Mesenchymal stem cell (in vitro differentiated cells and primary cell): ENCODE measurements around the gene CDON.

Experiments
- DNase-seq: peaks from one replicate; pipeline ENCODE4 v3.0.0-alpha.2; 2013
- H2AFZ ChIP-seq: one replicate; pipeline ENCODE4 v1.6.1; 2013; ENCODE audit warnings: low read depth, mild to moderate bottlenecking, control low read depth, inconsistent platforms, low read length, moderate library complexity
- H2AK5ac ChIP-seq: 2 replicates; pipeline ENCODE4 v1.6.1; 2013; ENCODE audit warnings: low read length, moderate library complexity, mild to moderate bottlenecking, inconsistent platforms; ENCODE audit not compliant: severe bottlenecking
- H2BK120ac ChIP-seq: one replicate; pipeline ENCODE4 v1.6.1; 2013; ENCODE audit warnings: low read depth, mild to moderate bottlenecking, inconsistent platforms, low read length, moderate library complexity
- H2BK12ac ChIP-seq, 2 experiments: one replicate each; pipeline ENCODE4 v1.6.1; 2013; ENCODE audit warnings: inconsistent platforms in 2 of 2, low read length in 2 of 2, mild to moderate bottlenecking in 2 of 2, moderate library complexity in 2 of 2, control low read depth in 1 of 2
- H2BK15ac ChIP-seq: one replicate; pipeline ENCODE4 v1.6.1; 2013; ENCODE audit warnings: mild to moderate bottlenecking, low read depth, inconsistent platforms; ENCODE audit not compliant: poor library complexity, severe bottlenecking
- H2BK5ac ChIP-seq: 2 replicates; pipeline ENCODE4 v1.6.1; 2013; ENCODE audit warnings: low read depth, mild to moderate bottlenecking, low read length, control low read depth, inconsistent platforms; ENCODE audit not compliant: poor library complexity, severe bottlenecking
- H3K14ac ChIP-seq, 2 experiments: one replicate each; pipeline ENCODE4 v1.6.1; 2013; ENCODE audit warnings: inconsistent platforms in 2 of 2, low read length in 2 of 2, control low read depth in 1 of 2, mild to moderate bottlenecking in 1 of 2, moderate library complexity in 1 of 2
- H3K18ac ChIP-seq, 2 experiments: one replicate each; pipeline ENCODE4 v1.6.1; 2013; ENCODE audit warnings: inconsistent platforms in 2 of 2, low read length in 2 of 2, control low read depth in 1 of 2, low read depth in 1 of 2, mild to moderate bottlenecking in 1 of 2
- H3K23ac ChIP-seq, 2 experiments: one replicate each; pipeline ENCODE4 v1.6.1; 2013; ENCODE audit warnings: inconsistent platforms in 2 of 2, low read length in 2 of 2, mild to moderate bottlenecking in 2 of 2, moderate library complexity in 2 of 2, control low read depth in 1 of 2
- H3K27ac ChIP-seq: 2 replicates; pipeline ENCODE4 v1.5.1; 2013; ENCODE audit warnings: mild to moderate bottlenecking, moderate library complexity, low read length, control low read depth, inconsistent platforms; ENCODE audit not compliant: poor library complexity, severe bottlenecking
- H3K27me3 ChIP-seq, 2 experiments: 2 replicates each; pipeline versions ENCODE4 v1.6.1 to v1.7.0; 2013; ENCODE audit warnings: low read length in 2 of 2, mild to moderate bottlenecking in 2 of 2, moderate library complexity in 2 of 2, control low read depth in 1 of 2, inconsistent platforms in 1 of 2; ENCODE audit not compliant: control insufficient read depth in 1 of 2, insufficient read depth in 1 of 2
- H3K36me3 ChIP-seq, 2 experiments: 2 replicates each; pipeline versions ENCODE4 v1.6.1 to v1.7.0; 2013; ENCODE audit warnings: low read length in 2 of 2, control low read depth in 1 of 2, inconsistent platforms in 1 of 2, low read depth in 1 of 2, mild to moderate bottlenecking in 1 of 2; ENCODE audit not compliant: insufficient read depth in 2 of 2, control insufficient read depth in 1 of 2
- H3K4ac ChIP-seq, 2 experiments: one replicate each; pipeline ENCODE4 v1.6.1; 2013; ENCODE audit warnings: inconsistent platforms in 2 of 2, low read length in 2 of 2, mild to moderate bottlenecking in 2 of 2, moderate library complexity in 2 of 2, control low read depth in 1 of 2, low read depth in 1 of 2
- H3K4me1 ChIP-seq: 2 replicates; pipeline ENCODE4 v1.6.1; 2013; ENCODE audit warnings: low read depth, low read length, control low read depth; ENCODE audit not compliant: control insufficient read depth, insufficient read depth
- H3K4me2 ChIP-seq: 2 replicates; pipeline ENCODE4 v1.6.1; 2013; ENCODE audit warnings: low read length, mild to moderate bottlenecking, inconsistent platforms; ENCODE audit not compliant: poor library complexity, severe bottlenecking
- H3K4me3 ChIP-seq, 2 experiments: 2 replicates each; pipeline versions ENCODE4 v1.5.1 to v1.7.0; 2013; ENCODE audit warnings: low read length in 2 of 2, mild to moderate bottlenecking in 2 of 2, control low read depth in 1 of 2, low read depth in 1 of 2; ENCODE audit not compliant: insufficient read depth in 1 of 2
- H3K79me1 ChIP-seq: replicated peaks from 2 replicates; pipeline ENCODE4 v1.6.1; 2013; ENCODE audit warnings: mild to moderate bottlenecking, control low read depth, low read length, inconsistent platforms; ENCODE audit not compliant: poor library complexity, severe bottlenecking
- H3K9ac ChIP-seq: 2 replicates; pipeline ENCODE4 v1.7.0; 2013; ENCODE audit warnings: mild to moderate bottlenecking, low read length, moderate library complexity
- H3K9me3 ChIP-seq: 2 replicates; pipeline ENCODE4 v1.7.0; 2013; ENCODE audit warnings: mild to moderate bottlenecking, low read length; ENCODE audit not compliant: control insufficient read depth
- H4K8ac ChIP-seq: one replicate; pipeline ENCODE4 v1.6.1; 2013; ENCODE audit warnings: inconsistent platforms, mild to moderate bottlenecking, low read length, moderate library complexity
- H4K91ac ChIP-seq: one replicate; pipeline ENCODE4 v1.6.1; 2013; ENCODE audit warnings: mild to moderate bottlenecking, low read length, inconsistent platforms
- WGBS: methylation state at CpG from one replicate; pipeline ENCODE4 v1.1.7; 2013; ENCODE audit warnings: mixed read lengths; 5-methylcytosine and 5-hydroxymethylcytosine counted together

CDON gene

GRCh38 chr11:126061707-126062678, 673 bp downstream of the CDON start:
- Histone ChIP-seq H4K8ac (peak overlapping the region; percentile 64), H3K36me3 (no peaks in the 10 kb centered on the region)

GRCh38 chr11:126060757-126061171, 1.9 kb downstream of the CDON start:
- Histone ChIP-seq H2BK12ac (no peak overlapping the region), H4K91ac (no peak overlapping the region), H2BK15ac (no peak overlapping the region), H3K27me3 (peaks cover 0 to 40% of the 10 kb centered on the region in 2 experiments), H3K4ac (no peak overlapping the region), H2AFZ (no peak overlapping the region), H3K18ac (no peak overlapping the region), H3K9me3 (no peaks in the 10 kb centered on the region), H3K9ac (peak overlapping the region; percentile 92), H2AK5ac (no peak overlapping the region), H3K14ac (no peak overlapping the region), H3K4me3 (peak overlapping the region in 1 of 2 experiments; percentile 84), H4K8ac (no peak overlapping the region), H3K4me1 (peaks cover 8% of the 10 kb centered on the region), H3K23ac (no peak overlapping the region), H3K79me1 (no peaks in the 10 kb centered on the region), H2BK5ac (no peak overlapping the region), H3K27ac (no peak overlapping the region), H2BK120ac (no peak overlapping the region), H3K4me2 (no peak overlapping the region), H3K36me3 (peaks cover 0 to 2% of the 10 kb centered on the region in 2 experiments)
- DNase-seq = no peak
- WGBS = 88% methylated on average over 1 of the region's 2 CpGs

More at GRCh38 chr11:126061707-126062678, 673 bp downstream of the CDON start:
- peaks cover 0 to 40% of the 10 kb centered on the region in 2 experiments for H3K27me3 ChIP-seq
- H2BK15ac ChIP-seq = peak overlapping the region; percentile 90
- peak overlapping the region; percentile 84 to 87 for H3K4me3 ChIP-seq
- H2BK12ac ChIP-seq = no peak overlapping the region
- no peaks in the 10 kb centered on the region for H3K79me1 ChIP-seq
- H2AK5ac ChIP-seq = no peak overlapping the region
- no peak overlapping the region for H4K91ac ChIP-seq
- H3K4me1 ChIP-seq = peaks cover 8% of the 10 kb centered on the region
- H3K27ac ChIP-seq = no peak overlapping the region
- H3K9me3 ChIP-seq = no peaks in the 10 kb centered on the region
- H3K18ac ChIP-seq = peak overlapping the region; percentile 54 to 84
- H3K4ac ChIP-seq = no peak overlapping the region
- no peak overlapping the region for H2BK5ac ChIP-seq
- DNase-seq = peak; percentile 30
- H3K9ac ChIP-seq = peak overlapping the region; percentile 92
- peak overlapping the region; percentile 99 for H3K4me2 ChIP-seq
- peak overlapping the region; percentile 49 for H2BK120ac ChIP-seq
- H3K23ac ChIP-seq = peak overlapping the region in 1 of 2 experiments; percentile 34
- peak overlapping the region in 1 of 2 experiments; percentile 74 for H3K14ac ChIP-seq
- 2% methylated on average over 51 of the region's 57 CpGs for WGBS
- H2AFZ ChIP-seq = peak overlapping the region; percentile 64

GRCh38 chr11:126059238-126059781, 3.4 kb downstream of the CDON start:
- no peak overlapping the region for H3K4me2 ChIP-seq
- H2BK120ac ChIP-seq = no peak overlapping the region
- WGBS = 52% methylated on average over 8 of the region's 10 CpGs
- peaks cover 0 to 40% of the 10 kb centered on the region in 2 experiments for H3K27me3 ChIP-seq
- no peak overlapping the region for H2BK5ac ChIP-seq
- H2BK12ac ChIP-seq = no peak overlapping the region
- H2AK5ac ChIP-seq = no peak overlapping the region
- H3K4me3 ChIP-seq = peak overlapping the region in 1 of 2 experiments; percentile 84
- H4K8ac ChIP-seq = no peak overlapping the region
- no peak overlapping the region for H4K91ac ChIP-seq
- H2AFZ ChIP-seq = no peak overlapping the region
- no peak for DNase-seq
- no peaks in the 10 kb centered on the region for H3K9me3 ChIP-seq
- no peak overlapping the region for H3K4ac ChIP-seq
- H3K9ac ChIP-seq = peak overlapping the region; percentile 92
- H3K36me3 ChIP-seq = peaks cover 0 to 13% of the 10 kb centered on the region in 2 experiments
- peaks cover 8% of the 10 kb centered on the region for H3K4me1 ChIP-seq
- no peaks in the 10 kb centered on the region for H3K79me1 ChIP-seq
- no peak overlapping the region for H2BK15ac ChIP-seq
- no peak overlapping the region for H3K27ac ChIP-seq
- H3K18ac ChIP-seq = no peak overlapping the region
- no peak overlapping the region for H3K23ac ChIP-seq
- no peak overlapping the region for H3K14ac ChIP-seq
